ENCODE measurements around the gene PALLD.

- TF ChIP-seq TBP (IDR thresholded peaks at IDR 0.05; ENCODE audit: low read depth, low read length) (no peak), CBX8 (IDR thresholded peaks at IDR 0.05; ENCODE audit: borderline replicate concordance, low read depth, low read length) (no peak), CTCF (IDR thresholded peaks at IDR 0.05; ENCODE audit: control extremely low read depth in 1 of 3, insufficient read depth in 1 of 3, low read depth in 1 of 3, low read length in 3 of 3) (no peak), POLR2A (IDR thresholded peaks at IDR 0.05; ENCODE audit: control extremely low read depth in 1 of 2, low read depth in 2 of 2, low read length in 2 of 2) (no peak), EP300 (IDR thresholded peaks at IDR 0.05; ENCODE audit: borderline replicate concordance in 1 of 2, low read depth in 2 of 2, low read length in 2 of 2) (no peak), SUZ12 (IDR thresholded peaks at IDR 0.05; ENCODE audit: low read length) (no peak), ZNF274 (IDR thresholded peaks at IDR 0.05; ENCODE audit: borderline replicate concordance, extremely low read depth, low read length) (no peak)
- TF ChIP-seq, protein P1, sequence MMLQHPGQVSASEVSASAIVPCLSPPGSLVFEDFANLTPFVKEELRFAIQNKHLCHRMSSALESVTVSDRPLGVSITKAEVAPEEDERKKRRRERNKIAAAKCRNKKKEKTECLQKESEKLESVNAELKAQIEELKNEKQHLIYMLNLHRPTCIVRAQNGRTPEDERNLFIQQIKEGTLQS (IDR thresholded peaks at IDR 0.05; ENCODE audit: insufficient read depth, low read depth, low read length), result no peak
These were observed 352.3 kb downstream of the PALLD start for GRCh38 chr4:168849030-168849675.

Measured in H1 (cell line).